ENCODE results near the gene MADD. TPM values are rescaled to one million over a fixed set of nuclear protein-coding genes. Genes with fewer than 3 reads are reported as not detected.

Gene MADD
- total RNA-seq, 4 donors from 2014 or later: 29.0 to 49.7 (median 38.1) TPM

GRCh38 chr11:47335733-47336132, 65.8 kb downstream of the MADD start:
- intact Hi-C loops (cut with DNase I): no loop called here
- Histone ChIP-seq H3K36me3 (no peaks in the 10 kb centered on the region), H3K9me3 (no peaks in the 10 kb centered on the region), H3K27me3 (no peaks in the 10 kb centered on the region), H3K27ac (no peak overlapping the region), H3K4me3 (replicated peaks in 1 of 3) (no peak overlapping the region), H3K4me1 (no peaks in the 10 kb centered on the region)
- DNase-seq: no peak
- TF ChIP-seq POLR2A (IDR thresholded peaks at IDR 0.05): no peak
- TF ChIP-seq, protein P1, sequence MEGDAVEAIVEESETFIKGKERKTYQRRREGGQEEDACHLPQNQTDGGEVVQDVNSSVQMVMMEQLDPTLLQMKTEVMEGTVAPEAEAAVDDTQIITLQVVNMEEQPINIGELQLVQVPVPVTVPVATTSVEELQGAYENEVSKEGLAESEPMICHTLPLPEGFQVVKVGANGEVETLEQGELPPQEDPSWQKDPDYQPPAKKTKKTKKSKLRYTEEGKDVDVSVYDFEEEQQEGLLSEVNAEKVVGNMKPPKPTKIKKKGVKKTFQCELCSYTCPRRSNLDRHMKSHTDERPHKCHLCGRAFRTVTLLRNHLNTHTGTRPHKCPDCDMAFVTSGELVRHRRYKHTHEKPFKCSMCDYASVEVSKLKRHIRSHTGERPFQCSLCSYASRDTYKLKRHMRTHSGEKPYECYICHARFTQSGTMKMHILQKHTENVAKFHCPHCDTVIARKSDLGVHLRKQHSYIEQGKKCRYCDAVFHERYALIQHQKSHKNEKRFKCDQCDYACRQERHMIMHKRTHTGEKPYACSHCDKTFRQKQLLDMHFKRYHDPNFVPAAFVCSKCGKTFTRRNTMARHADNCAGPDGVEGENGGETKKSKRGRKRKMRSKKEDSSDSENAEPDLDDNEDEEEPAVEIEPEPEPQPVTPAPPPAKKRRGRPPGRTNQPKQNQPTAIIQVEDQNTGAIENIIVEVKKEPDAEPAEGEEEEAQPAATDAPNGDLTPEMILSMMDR (IDR thresholded peaks at IDR 0.05): no peak
- 73 to 83% methylated on average over 5 to 8 of the region's 9 CpGs for WGBS, 2 donors

GRCh38 chr11:47336595-47336994, 66.7 kb downstream of the MADD start:
- H3K4me3 ChIP-seq (replicated peaks in 1 of 3): no peak overlapping the region
- no peak for DNase-seq
- H3K4me1 ChIP-seq: no peaks in the 10 kb centered on the region
- no peak overlapping the region for H3K27ac ChIP-seq
- no peaks in the 10 kb centered on the region for H3K36me3 ChIP-seq
- TF ChIP-seq, protein P1 (IDR thresholded peaks at IDR 0.05): no peak
- no peak for TF ChIP-seq POLR2A (IDR thresholded peaks at IDR 0.05)
- no peaks in the 10 kb centered on the region for H3K27me3 ChIP-seq
- WGBS, 2 donors: 79 to 87% methylated on average over 2 to 3 of the region's 4 CpGs
- H3K9me3 ChIP-seq: no peaks in the 10 kb centered on the region
- intact Hi-C loops (cut with DNase I): no loop called here

- 89 to 90% methylated on average over 33 to 34 of the region's 34 CpGs for WGBS, 2 donors
- no peaks in the 10 kb centered on the region for H3K27me3 ChIP-seq
- intact Hi-C loops (cut with DNase I): no loop called here
- H3K27ac ChIP-seq: no peak overlapping the region
- no peak for DNase-seq
- H3K4me1 ChIP-seq: no peaks in the 10 kb centered on the region
- TF ChIP-seq, protein P1 (IDR thresholded peaks at IDR 0.05): no peak
- no peak for TF ChIP-seq POLR2A (IDR thresholded peaks at IDR 0.05)
- H3K36me3 ChIP-seq: no peaks in the 10 kb centered on the region
- no peak overlapping the region for H3K4me3 ChIP-seq (replicated peaks in 1 of 3)
- no peaks in the 10 kb centered on the region for H3K9me3 ChIP-seq
Measured at GRCh38 chr11:47337229-47337924, 67.4 kb downstream of the MADD start.

DNA sequence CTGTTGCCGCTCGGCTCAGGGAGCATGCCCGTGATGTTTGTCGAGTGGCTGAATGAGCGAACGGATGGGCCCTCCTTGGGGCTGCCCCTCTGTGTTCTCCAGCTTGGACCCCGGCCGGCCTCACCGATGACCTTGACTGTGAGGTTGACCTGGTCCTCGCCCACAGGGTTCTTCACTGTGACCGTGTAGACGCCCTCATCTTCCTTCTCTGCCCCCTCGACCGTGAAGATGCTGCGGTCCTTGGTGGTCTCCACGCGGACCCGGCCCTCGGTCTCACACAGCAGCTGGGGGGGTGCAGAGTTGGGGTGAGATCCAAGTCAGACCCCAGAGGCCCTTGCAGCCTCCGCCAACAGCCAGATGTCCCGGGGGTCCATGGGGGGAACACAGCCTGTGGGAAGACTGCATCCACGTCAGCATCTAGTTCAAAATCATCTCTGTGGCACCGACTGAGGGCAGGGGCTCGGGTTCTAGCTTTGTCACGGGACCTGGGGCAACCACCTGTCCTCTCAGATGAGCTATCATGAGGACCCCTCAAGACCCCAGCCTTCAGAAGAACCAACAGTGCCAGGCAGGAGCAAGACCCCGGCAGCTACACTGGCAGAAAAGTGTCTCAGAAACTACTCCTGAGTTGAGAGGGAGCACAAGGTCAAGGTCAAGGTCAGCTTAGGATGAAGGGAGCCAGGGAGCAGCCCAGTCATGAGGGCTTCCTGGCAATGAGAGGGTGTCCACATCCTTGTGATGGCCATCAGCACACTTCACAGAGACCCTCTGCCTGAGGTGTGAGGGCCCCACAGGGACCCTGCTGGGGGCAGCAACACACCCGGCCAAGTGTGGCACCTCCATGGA, 68.7 kb downstream of the MADD start:
- intact Hi-C loops (cut with DNase I): no loop called here
- Histone ChIP-seq H3K27ac (no peak overlapping the region), H3K27me3 (no peaks in the 10 kb centered on the region), H3K4me3 (replicated peaks in 1 of 3) (no peak overlapping the region), H3K4me1 (no peaks in the 10 kb centered on the region), H3K36me3 (no peaks in the 10 kb centered on the region), H3K9me3 (no peaks in the 10 kb centered on the region)
- no peak for DNase-seq
- WGBS, 2 donors: 83 to 85% methylated on average over 19 to 21 of the region's 27 CpGs
- TF ChIP-seq POLR2A (IDR thresholded peaks at IDR 0.05): no peak
- TF ChIP-seq, protein P1 (IDR thresholded peaks at IDR 0.05): no peak

GRCh38 chr11:47340010-47340409, 70.1 kb downstream of the MADD start:
- no peak overlapping the region for H3K27ac ChIP-seq
- DNase-seq: no peak
- no peaks in the 10 kb centered on the region for H3K4me1 ChIP-seq
- TF ChIP-seq, protein P1 (IDR thresholded peaks at IDR 0.05): no peak
- TF ChIP-seq POLR2A (IDR thresholded peaks at IDR 0.05): no peak
- H3K36me3 ChIP-seq: no peaks in the 10 kb centered on the region
- no peaks in the 10 kb centered on the region for H3K27me3 ChIP-seq
- WGBS, 2 donors: 89 to 93% methylated on average over 9 of the region's 9 CpGs
- no peaks in the 10 kb centered on the region for H3K9me3 ChIP-seq
- intact Hi-C loops (cut with DNase I): loop anchor here (10.0 kb wide), 1 partner anchor 65 kb away; the partner anchor contains the start of gene MADD
- H3K4me3 ChIP-seq (replicated peaks in 1 of 3): no peak overlapping the region

Measured in thyroid gland (tissue), 4 donors.